ENCODE data around the gene SFXN3. TPM values are rescaled to one million over a fixed set of nuclear protein-coding genes. Genes with fewer than 3 reads are reported as not detected.

The SFXN3 gene
- polyA plus RNA-seq (ENCODE audit: insufficient read length in 4 of 4) = 10 to 100 TPM; 16.7 to 30.3 (median 22.1) TPM

DNA sequence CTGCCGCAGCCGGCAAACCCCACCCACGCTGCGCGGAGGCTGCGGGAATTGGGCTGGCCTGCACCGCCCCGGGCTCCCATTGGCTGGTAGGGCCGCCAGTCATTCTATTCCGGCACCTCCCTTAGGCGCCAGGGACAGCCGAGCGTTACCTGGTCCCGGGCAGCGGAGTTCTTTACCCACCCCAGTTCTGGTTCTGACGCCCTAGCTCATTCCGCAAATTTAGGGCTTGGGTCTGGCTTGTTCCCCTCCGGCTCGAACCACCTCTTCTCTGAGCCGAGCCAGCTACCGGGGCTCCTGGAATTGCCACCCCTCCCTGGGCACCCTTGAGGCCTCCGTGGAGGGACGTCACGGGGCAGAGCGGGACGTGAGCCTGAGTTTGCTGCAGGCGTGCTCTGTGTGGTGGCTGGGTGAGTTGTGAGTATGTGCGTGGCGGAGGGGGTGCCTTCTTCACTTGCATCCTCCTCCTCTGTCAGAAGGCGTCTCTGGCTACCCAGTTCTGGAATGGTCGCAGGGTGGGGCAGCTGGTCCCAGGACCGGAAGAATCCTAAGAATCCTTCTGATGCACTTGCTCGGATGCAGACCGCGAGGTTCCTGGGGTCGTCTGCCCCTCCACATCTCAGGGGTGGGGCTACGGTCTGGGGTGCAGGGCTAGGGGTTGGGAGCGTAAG lies at the start of gene SFXN3, which contains the start of gene PDZD7:
TSS of gene SFXN3 (plus strand) at position 107 of the 668 bp plus-strand sequence. CDS start 3,461 bp downstream, outside the sequence.
TSS of gene PDZD7 (minus strand) at position 2 of the 668 bp plus-strand sequence. CDS start 910 bp downstream, outside the sequence.
- DNase-seq (ENCODE audit: low read depth in 4 of 4, low spot score in 3 of 4) = peak in 3 of 4 donors; percentile 68 to 86 (median 76)

GRCh38 chr10:100982916-100983830 lies 47.9 kb upstream of the SFXN3 start:
- DNase-seq (ENCODE audit: low read depth in 4 of 4, low spot score in 3 of 4) = no peak

DNA sequence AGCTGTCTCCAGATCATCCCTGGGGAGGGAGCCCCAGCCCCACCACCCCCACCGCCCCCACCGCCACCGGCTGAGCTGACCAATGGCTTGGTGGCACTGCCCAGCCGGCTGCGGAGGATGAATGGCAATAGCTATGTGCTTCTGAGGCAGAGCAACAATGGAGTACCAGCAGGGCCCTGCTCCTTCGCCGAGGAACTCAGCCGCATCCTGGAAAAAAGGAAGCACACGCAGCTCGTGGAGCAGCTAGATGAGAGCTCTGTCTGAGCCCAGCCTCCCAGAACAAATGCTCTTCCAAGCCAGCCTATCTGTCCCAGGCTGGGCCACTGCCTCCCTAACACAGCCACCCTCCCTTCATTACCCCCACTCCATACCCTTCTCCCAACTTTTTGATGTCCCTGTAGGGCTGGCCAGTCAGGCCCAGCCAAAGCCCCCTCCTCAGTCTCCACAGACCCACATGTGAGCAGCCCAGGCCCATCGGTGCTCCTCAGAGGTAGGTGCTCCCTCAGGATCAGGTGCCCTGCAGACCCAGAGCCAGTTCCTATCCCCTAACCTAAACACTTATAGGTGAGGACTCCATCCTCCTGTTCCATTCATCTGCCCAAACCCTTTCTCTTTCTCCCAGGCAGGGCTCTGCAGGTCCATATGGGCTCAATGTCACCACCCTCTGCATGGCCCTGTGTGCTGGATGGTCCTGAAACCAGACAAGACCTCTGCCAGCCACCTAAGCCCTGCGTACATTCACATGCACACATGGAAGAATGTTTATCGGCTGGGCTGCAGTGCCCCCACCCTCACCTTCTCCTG lies 47.0 kb upstream of the SFXN3 start:
- DNase-seq (ENCODE audit: low read depth in 4 of 4, low spot score in 3 of 4) = no peak

GRCh38 chr10:100984672-100985177 lies 46.3 kb upstream of the SFXN3 start:
- no peak for DNase-seq (ENCODE audit: low read depth in 4 of 4, low spot score in 3 of 4)

DNA sequence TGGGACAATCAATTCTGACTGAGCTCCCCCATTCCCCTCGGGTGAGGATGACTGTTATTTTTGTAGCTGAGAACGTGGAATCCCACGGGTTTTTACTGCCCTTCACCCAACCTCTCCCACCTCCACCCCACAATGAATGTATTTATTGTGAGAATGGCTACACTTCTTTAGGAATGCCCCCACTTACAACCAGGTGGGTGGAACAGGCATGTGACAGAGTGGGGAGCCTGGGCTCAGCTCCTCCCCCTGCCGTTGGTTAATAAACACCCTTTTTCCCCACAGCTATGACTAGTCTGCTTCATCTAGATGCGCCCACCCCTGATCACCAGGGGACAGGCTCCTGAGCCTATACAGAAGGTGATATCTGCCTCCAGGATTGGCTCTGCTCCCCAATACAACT lies 45.7 kb upstream of the SFXN3 start:
- DNase-seq (ENCODE audit: low read depth in 4 of 4, low spot score in 3 of 4) = no peak

DNA sequence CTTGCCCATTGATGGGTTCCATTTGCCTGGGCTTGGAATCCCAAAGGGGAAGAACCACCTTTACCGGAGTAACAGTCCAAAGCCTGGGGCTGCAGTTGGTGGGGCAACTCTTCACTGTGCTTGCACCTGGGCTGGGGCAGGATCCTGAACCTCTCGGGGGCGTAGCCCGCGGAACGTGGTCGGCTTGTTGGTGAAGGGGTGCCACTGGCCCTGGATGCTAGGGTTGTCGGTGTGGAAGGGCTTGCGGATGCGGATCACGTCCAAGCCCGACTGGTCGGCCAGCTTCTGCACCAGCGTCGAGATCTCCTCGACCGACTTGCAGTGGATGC lies 44.4 kb upstream of the SFXN3 start:
- DNase-seq (ENCODE audit: low read depth in 4 of 4, low spot score in 3 of 4) = no peak

- DNase-seq (ENCODE audit: low read depth in 4 of 4, low spot score in 3 of 4) = peak in 1 of 4 donors; percentile 69
Measured at GRCh38 chr10:100986952-100987684, 43.9 kb upstream of the SFXN3 start, which contains the start of the genes MRPL43 and TWNK. Gene MRPL43 (minus strand): TSS chr10:100987497. CDS start chr10:100987443, 54 bp downstream. Gene TWNK (plus strand): TSS chr10:100987543. CDS start chr10:100988211, 668 bp downstream.

DNA sequence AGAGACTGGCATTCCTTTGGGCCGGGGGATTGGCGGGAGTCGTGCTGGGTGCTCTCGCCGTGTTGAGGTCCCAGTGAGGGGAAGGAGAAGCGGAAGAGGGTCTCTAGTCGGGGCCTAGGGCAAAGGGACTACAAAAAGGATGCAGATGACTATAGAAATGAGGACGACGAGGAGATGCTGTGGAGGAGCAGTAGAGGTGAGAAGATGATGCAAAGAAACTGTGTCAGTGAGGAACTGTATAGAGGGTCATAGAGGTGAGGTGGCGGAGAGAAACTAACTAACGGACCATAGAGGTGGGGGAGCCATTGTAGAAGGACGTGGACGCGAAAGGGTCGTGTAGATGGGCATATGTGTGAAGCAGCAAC lies 43.4 kb upstream of the SFXN3 start:
- no peak for DNase-seq (ENCODE audit: low read depth in 4 of 4, low spot score in 3 of 4)

GRCh38 chr10:100988166-100988565 lies 42.9 kb upstream of the SFXN3 start:
- no peak for DNase-seq (ENCODE audit: low read depth in 4 of 4, low spot score in 3 of 4)

GRCh38 chr10:100989088-100989487 lies 41.9 kb upstream of the SFXN3 start:
- DNase-seq (ENCODE audit: low read depth in 4 of 4, low spot score in 3 of 4) = no peak

DNA sequence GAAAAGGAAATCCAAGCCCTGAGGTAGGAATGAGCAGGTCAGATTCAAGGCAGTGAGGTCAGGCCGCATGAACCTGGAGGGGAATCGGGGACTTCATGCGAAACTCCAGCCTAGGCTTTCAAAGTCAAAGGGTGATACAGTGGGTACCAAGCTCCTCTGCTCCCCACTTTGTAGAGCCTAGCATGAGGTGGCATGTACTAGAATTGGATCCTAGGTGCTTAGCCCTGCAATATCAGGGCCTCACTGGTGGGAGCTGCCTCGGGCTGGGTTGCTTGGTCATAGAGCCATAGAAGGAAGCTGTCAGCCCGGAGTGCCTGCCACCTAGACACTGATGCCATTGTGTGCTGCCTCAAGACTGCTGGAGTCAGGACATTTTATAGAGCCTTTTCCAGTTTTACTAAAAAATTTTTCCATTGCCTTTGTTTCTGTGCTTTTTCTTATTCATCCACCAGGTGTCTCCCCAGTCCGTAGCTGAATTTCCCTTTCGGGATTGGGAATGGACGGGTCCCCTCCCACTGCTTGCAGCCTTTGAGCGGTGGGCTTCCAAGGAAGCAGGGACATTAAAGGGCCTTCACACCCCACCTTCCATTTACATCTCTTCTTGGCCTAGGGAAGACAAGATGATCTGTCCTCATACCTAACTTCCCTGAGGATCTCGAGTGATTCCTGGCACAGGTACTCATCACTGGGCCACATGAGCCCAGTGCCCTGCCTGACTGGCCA lies 36.9 kb upstream of the SFXN3 start:
- DNase-seq (ENCODE audit: low read depth in 4 of 4, low spot score in 3 of 4) = no peak

- DNase-seq (ENCODE audit: low read depth in 4 of 4, low spot score in 3 of 4) = no peak
Measured at GRCh38 chr10:100995181-100995580, 35.9 kb upstream of the SFXN3 start.

- no peak for DNase-seq (ENCODE audit: low read depth in 4 of 4, low spot score in 3 of 4)
Measured at GRCh38 chr10:100996678-100997359, 34.2 kb upstream of the SFXN3 start.

DNA sequence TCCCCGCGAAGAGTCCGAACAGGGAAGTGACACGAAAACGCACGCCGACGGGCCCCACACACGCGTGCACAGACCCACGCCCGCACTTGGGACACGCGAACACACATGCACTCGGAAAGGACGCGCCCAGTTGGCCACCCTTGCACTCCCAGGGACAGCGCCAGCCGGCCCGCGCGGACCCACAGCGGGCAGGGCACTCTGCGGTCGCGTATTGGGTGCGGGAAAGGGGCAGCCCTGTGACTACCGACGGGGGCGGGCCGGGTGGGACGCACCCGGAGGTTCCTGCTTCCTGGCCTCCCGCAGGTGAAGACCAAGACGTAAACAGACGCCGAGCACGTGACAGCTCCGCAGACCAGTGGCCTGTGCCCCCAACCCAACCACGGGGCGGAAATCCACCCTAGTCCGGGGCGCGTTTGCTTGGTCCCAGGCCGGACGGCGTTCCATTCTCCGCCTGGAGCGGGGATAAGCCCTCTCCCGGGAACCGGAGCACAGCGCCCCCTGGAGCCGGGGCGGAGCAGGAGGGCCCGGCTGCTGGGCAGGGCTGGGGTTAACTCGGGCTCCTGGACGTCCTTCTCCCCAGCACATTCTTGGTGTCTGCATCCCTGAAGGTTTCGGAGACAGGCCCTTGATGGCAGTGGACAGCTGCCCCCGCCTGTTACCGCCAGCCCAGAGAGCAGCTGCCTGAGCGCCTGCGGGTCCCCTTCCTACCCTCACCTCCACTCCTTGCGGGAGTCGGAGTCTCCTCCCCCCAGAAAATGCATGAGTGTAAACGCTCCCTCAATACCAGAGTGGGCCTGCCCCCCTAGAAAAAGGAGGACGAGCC lies 33.5 kb upstream of the SFXN3 start:
- DNase-seq (ENCODE audit: low read depth in 4 of 4, low spot score in 3 of 4) = no peak

DNA sequence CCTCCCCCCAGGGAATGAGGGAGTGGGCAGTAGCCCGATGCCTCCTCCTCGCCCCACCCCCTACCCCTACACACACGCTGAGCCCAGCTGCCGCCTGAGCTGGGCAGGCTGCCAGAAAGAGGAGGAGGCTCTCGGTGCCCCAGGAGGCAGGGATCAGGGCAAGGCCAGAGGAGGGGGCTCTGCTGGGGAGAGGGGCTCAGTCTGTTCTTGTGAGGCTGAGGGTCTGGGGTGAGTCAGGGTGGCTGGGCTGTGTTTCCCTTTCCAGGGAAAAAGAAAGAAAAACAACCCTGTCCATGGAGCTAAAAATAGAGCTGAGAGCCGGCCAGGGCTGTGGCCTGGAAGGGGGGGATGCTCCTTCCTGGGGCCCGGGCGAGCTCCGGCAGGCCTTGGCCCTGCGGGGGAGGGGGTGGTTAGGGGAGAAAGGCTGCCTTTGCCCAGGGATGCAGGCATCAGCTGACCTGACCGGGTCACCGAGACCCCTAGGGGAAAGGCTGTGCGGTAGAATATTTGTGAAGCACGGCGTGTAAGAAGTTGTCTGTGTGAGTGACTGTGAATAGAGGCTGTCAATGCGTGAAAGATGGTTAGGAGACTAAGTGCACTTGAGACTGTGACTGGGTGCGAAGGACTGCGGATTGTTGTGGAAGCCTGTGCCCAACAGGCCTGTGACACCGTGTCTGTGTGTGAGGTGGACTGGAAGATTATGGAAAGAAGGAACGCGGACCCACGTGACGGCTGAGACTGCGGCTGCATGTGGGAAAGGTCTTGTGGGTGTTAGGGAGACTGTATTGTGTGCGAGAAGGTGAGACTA lies 32.6 kb upstream of the SFXN3 start:
- DNase-seq (ENCODE audit: low read depth in 4 of 4, low spot score in 3 of 4) = peak; percentile 81 to 87 (median 84)

DNA sequence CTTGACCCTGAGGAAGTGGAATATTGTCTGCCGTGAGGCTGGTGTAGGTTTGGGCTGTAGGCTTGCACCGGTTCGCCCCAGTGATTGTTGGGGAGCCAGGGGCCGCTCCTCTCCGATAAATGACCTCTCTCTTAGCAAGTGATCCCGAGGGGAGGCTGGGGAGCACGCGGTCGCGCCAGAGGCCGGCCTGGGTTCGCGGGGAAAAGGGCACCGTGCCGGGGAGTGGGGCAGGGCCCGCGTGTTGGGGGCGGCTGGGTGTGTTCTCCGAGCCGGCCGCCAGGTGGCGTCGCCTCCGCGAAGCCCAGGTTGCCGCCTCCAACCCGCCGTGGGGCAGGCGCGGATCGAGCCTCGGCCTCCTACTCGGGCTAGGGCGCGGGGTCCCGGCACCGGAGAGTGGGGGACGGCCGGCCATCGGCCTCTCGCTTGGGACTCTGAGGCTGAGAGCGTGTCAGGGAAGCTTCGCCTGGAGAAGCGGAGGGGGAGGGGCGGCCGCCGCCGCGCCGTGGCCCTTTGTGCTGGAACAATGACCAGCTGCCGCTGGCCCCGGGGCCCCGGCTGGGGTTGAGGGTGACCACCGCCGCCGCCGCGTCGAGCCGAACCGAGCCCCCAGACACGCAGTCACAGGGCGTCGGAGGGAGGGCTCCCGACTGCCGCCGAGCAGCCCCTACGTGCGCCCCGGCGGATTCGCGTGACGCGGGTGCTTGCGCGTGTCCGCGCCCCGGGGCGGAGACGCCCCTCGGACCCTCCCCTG lies 31.9 kb upstream of the SFXN3 start:
- DNase-seq (ENCODE audit: low read depth in 4 of 4, low spot score in 3 of 4) = peak in 1 of 4 donors; percentile 74

All from left renal pelvis (tissue), 4 donors.